Activated T-helper 17 cell treated with anti-CD3 and anti-CD28 coated beads, Interleukin-2, amount 50 U/mL, for 72 hours (primary cell): ENCODE results near the gene SLC35E2B. TPM values are rescaled to one million over a fixed set of nuclear protein-coding genes. Genes with fewer than 3 reads are reported as not detected.
A peak's percentile ranks its signal among the peaks of the same experiment; 100 is the strongest.

Experiments used
- ATAC-seq: fragments of 150-1000 bp; cut with Tn5 transposase; replicated peaks from 2 replicates; pipeline ENCODE4 v1.10.0; 2021; ENCODE audit warnings: mild to moderate bottlenecking, moderate library complexity
- H3K27ac Mint-ChIP-seq: one replicate; pipeline ENCODE4 v1.8.0; 2022; ENCODE audit warnings: mixed read lengths
- H3K27me3 Mint-ChIP-seq: one replicate; pipeline ENCODE4 v1.8.0; 2022; ENCODE audit warnings: mixed read lengths
- H3K36me3 Mint-ChIP-seq: one replicate; pipeline ENCODE4 v1.8.0; 2022; ENCODE audit warnings: low read depth, mild to moderate bottlenecking, mixed read lengths
- H3K4me1 Mint-ChIP-seq: one replicate; pipeline ENCODE4 v1.8.0; 2022; ENCODE audit warnings: mixed read lengths
- H3K4me3 Mint-ChIP-seq: one replicate; pipeline ENCODE4 v1.8.0; 2022; ENCODE audit warnings: mild to moderate bottlenecking, mixed read lengths
- H3K9me3 Mint-ChIP-seq: one replicate; pipeline ENCODE4 v1.8.0; 2022; ENCODE audit warnings: mixed read lengths
- total RNA-seq, 2 donors: library from RNA; stranded (reverse); gene quantifications; one replicate each; pipeline ENCODE4 v1.2.3, GENCODE V29; 2022

The SLC35E2B gene
- total RNA-seq, 2 donors from 2014 or later = 31.4 to 38.5 TPM

DNA sequence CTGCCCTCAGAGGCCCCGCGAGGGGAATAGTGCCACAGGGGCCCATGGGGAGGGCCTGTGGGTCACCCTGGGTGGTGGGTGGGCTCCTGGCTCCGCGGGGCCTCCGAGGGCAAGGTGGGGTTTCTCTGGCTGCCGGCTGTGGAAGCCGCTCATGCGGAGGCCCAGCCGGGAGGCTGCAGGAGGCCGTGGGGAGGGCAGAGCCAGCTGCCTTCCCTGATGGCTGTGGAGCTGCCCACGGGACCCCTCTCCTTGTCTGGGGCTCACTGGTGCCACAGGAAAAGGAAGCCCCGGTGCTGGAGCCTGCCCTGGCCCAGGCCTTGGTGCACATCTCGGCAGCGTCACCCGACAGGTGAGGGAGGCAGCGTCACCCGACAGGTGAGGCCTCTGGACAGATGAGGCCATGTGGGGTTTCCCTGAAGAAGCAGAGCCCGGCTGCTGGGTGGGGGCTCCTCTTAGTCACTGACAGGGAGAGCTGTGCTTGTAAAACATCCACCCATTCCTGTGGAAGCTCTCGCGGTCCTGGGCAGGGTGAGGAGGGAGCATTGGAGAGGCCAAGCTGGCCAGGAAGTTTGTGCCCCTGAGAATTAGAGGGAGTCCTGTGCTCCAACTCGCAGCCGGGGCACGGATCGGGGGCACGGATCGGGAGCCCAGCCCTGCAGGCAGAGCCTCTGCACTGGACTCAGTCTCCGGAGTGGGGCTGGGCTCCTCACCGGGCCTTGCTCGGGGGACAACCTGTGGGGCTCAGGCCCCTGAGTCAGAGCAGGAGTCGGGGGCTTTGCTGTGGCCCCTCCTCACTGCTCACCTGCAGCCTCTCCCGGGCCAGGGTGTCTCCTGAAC lies 71.2 kb downstream of the SLC35E2B start:
- Mint-ChIP-seq H3K27ac (no peak overlapping the region), H3K27me3 (no peaks in the 10 kb centered on the region), H3K4me1 (no peaks in the 10 kb centered on the region), H3K4me3 (no peak overlapping the region), H3K36me3 (peaks cover 4% of the 10 kb centered on the region), H3K9me3 (no peaks in the 10 kb centered on the region)
- ATAC-seq = no peak

DNA sequence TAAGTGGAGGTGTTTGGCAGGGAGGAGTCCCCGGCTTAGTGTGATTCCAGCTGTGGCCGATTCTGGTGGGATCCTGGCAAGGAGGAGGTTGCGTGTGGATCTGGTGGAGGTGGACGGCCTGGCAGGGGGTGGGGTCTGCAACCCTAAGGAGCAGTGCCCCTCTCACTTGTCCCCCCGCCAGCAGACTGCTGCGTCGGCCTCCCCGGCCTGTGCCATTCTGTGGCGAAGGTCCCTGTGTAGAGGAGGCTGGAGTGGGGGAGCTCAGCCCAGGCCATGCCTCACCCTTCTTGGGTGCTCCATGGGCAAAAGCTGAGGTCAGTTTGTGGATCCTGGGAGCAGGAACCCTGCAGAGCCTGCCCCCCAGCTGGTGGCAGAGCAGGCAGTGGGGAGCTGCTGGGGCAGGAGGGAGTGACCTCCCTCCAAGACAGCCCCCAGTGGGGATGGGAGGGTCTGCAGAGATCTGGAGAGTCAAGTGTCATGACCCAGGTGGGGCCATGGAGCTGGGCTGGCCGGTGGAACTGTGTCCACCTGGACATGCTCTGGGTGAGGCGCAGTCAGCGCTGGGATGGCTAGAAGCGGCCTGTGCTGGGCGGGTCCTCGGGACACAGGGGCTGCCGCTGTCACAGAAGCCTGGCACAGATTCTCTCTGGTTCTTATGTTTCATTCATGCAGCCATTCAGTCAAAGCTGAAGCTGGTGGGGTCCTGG lies 72.0 kb downstream of the SLC35E2B start:
- Mint-ChIP-seq H3K27me3 (no peaks in the 10 kb centered on the region), H3K4me1 (no peaks in the 10 kb centered on the region), H3K36me3 (peaks cover 4% of the 10 kb centered on the region), H3K9me3 (no peaks in the 10 kb centered on the region), H3K4me3 (no peak overlapping the region), H3K27ac (no peak overlapping the region)
- no peak for ATAC-seq

DNA sequence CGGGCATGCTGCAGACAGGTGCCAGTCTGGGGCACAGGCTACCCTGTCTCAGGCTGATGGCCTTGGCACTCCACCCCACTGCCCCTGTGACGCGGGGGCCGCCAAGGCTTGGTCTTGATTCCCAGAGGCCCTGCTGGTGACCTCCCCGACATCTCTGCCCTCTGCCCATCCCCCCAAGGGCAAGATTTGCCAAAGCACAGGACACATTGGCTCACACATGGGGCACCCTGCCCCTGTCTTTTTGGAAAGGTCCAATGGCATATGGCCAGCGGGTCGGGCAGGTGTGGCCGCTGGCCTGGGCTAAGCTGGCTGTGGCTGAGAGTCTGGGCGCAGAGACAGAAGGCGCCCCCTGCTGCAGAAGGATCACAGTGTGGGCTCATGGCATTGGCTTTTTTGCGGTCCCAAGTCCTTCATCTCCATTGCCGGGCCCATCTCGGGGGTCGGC lies 72.7 kb downstream of the SLC35E2B start:
- Mint-ChIP-seq H3K36me3 (peaks cover 7% of the 10 kb centered on the region), H3K4me3 (no peak overlapping the region), H3K9me3 (no peaks in the 10 kb centered on the region), H3K27me3 (no peaks in the 10 kb centered on the region), H3K4me1 (no peaks in the 10 kb centered on the region), H3K27ac (no peak overlapping the region)
- ATAC-seq = no peak

DNA sequence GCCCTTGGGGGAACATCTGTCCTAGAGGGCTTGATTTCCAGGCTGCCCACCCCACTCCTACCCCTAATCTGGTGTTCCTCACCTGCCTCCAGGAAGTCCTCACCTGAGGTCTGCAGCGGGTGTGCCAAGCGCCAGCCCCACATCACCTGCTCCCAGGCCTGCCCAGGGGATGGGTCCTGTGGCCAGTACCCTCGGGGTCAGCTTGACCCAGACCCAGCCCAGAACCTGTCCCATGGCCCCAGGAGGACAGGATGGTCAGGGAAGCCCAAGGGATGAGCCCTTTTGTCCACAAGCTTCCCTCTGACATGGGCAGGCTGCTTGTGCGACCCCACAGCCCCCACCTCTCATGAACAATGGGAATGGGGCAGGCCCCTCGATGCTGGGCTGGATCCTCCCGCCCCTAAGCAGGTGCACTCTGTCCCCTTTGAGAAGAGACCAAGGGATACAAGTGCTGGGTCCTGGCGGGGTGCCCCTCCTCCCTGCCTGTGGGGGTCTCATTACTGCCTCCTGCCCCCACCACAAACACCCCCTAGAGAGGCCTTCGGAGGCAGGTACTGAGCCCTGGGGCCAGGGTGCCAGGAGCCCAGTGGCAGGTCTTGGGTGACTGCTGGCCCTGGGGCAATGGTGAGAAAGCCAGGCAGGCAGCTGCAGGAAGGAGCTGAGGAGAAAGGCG lies 74.1 kb downstream of the SLC35E2B start:
- no peaks in the 10 kb centered on the region for H3K27me3 Mint-ChIP-seq
- H3K4me3 Mint-ChIP-seq = no peak overlapping the region
- peaks cover 21% of the 10 kb centered on the region for H3K36me3 Mint-ChIP-seq
- H3K4me1 Mint-ChIP-seq = peaks cover 10% of the 10 kb centered on the region
- ATAC-seq = no peak
- H3K27ac Mint-ChIP-seq = no peak overlapping the region
- H3K9me3 Mint-ChIP-seq = no peaks in the 10 kb centered on the region

DNA sequence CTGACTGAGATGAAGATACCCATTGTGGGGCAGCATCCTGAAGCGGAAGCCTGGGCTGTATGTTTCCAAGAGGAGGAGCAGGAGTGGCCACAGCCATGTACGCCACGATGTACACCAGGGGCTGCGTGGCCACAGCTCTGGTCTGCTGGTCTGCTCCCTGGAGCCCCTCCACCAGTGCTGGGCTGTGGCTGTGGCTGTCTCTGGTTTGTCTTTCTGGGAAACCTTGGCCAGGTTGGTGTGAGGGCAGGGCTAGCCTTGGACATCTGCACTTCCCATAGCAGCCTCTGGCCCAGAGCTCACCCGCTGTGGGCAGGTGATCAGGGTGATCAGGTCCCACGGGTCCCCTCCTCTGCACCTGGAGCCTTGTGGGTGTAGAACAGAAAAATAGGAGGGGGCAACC lies 74.7 kb downstream of the SLC35E2B start:
- H3K4me1 Mint-ChIP-seq = peaks cover 12% of the 10 kb centered on the region
- no peak for ATAC-seq
- H3K9me3 Mint-ChIP-seq = no peaks in the 10 kb centered on the region
- H3K36me3 Mint-ChIP-seq = peaks cover 24% of the 10 kb centered on the region
- no peak overlapping the region for H3K27ac Mint-ChIP-seq
- peak overlapping the region; percentile 65 for H3K4me3 Mint-ChIP-seq
- H3K27me3 Mint-ChIP-seq = no peaks in the 10 kb centered on the region

DNA sequence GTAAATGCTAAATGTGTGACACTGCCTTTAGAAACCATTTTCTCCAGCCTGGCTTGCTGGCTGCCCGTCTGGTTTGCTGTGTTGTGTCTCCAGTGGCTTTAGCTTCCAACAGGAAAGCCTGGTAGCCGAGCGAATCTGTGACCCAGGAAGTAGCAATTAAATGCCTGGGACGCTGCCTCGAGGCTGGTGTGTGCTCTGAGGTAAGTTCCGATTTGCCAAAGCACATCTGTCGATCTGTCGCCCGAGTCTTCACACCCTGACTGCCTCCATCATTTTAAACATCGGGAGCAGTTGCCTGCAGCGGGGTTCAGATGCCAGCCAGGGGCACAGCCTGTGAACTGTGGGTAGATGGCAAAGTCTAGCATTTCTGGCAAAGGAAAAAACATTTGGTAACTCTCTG lies 75.1 kb downstream of the SLC35E2B start:
- Mint-ChIP-seq H3K27me3 (no peaks in the 10 kb centered on the region), H3K4me3 (peak overlapping the region; percentile 65), H3K4me1 (peaks cover 12% of the 10 kb centered on the region), H3K36me3 (peaks cover 24% of the 10 kb centered on the region), H3K9me3 (no peaks in the 10 kb centered on the region), H3K27ac (peak overlapping the region; percentile 65)
- no peak for ATAC-seq

DNA sequence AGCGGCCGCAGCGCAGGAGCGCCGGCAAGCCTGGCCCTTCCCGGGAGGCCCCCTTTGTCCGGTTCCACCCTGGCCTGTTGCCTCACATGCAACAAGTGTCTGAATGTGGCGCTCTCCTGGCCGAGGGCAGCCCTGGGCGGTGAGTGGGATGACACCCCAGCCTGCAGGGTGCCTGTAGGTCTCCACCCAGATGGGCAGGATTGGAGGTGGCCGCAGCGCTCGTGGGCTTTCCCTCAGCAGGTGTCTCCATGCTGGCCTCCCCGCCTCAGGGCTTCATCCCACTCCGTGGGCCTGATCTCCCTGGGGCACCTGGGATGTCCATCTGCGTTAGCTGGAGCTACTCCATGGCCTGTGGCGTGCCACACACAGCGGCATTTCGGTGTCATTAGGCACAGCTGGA lies 75.8 kb downstream of the SLC35E2B start:
- H3K9me3 Mint-ChIP-seq = no peaks in the 10 kb centered on the region
- H3K27ac Mint-ChIP-seq = peak overlapping the region; percentile 65
- H3K4me3 Mint-ChIP-seq = peak overlapping the region; percentile 65
- H3K27me3 Mint-ChIP-seq = no peaks in the 10 kb centered on the region
- peaks cover 24% of the 10 kb centered on the region for H3K36me3 Mint-ChIP-seq
- H3K4me1 Mint-ChIP-seq = peaks cover 12% of the 10 kb centered on the region
- ATAC-seq = no peak

DNA sequence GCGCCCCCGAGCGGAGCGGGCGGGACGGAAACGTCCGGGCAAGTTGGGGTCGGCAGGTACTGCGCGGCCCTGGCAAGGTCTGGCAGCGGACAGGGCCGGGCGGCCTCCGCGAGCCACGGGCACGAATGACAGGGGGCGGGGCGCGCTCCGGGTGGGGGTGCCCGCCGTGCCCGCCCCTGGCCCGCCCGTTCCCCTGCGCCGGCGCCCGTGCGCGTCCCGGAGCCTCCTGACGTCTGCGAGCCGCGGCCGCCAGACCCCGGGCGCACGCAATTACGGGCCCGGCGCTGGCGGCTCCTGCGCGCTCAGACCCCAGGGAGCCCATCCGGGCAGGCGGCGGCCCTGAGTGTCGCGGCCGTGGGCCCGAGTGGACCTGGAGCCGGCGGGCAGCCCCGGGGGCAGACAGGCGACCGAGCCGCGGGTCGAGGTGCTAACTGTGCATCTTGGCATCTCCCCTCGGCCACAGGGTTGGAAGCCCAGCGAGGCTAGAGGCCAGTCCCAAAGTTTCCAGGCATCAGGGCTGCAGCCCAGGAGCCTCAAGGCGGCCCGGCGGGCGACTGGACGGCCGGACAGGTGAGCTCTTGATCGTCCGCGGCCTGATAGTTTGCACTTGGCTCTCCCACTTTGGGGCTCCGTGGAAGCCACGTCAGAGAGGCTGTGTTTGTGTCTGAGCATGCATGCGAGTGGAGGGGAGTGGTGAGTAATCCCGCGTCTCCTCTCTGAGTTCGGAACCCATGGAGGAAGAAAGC lies 76.4 kb downstream of the SLC35E2B start:
- H3K36me3 Mint-ChIP-seq = peaks cover 24% of the 10 kb centered on the region
- peak; percentile 18 for ATAC-seq
- H3K27me3 Mint-ChIP-seq = no peaks in the 10 kb centered on the region

DNA sequence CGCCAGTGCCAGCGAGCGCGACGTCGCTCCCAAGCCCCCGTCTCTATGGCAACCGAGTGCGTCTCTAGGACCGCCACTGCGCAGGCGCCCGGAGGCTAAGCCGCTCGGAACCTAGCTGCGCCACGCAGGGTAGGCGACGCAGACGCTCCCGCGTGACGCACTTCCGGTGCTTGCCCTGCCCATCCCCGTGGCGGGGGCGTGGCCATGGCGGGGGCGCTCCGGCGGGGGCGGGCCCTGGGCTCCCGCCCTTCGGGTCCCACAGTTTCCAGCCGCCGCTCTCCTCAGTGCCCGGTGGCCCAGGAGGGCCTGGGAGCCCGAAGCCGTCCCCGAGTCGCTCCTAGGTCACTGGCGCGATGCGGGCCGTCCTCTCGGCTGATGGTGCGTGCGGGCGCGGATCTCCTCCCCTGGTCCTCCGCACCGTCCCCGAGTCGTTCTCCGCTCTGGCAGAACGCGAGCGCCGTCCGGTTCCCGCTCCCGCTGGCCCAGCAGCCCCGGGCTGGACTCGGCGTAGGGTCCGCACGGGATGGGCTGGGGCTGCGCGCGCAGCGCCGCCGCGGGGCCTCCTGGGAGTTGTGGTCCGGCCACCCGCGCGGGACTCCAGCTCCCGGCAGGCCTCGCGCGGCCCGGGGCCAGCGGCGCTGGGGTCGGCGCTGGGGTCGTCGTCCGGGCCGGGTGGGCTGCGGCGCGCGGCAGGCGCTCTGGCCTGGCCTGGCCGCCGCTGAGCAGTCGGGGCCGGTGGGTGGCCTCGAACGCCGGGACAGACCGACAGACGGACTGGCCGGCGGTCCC lies 77.1 kb downstream of the SLC35E2B start, which contains the start of gene MIB2:
MIB2 (plus strand) TSS at position 245 of the 789 bp plus-strand sequence. CDS start 7,953 bp downstream, outside the sequence.
- Mint-ChIP-seq H3K36me3 (peaks cover 24% of the 10 kb centered on the region), H3K9me3 (no peaks in the 10 kb centered on the region), H3K4me1 (peaks cover 12% of the 10 kb centered on the region), H3K27me3 (no peaks in the 10 kb centered on the region), H3K27ac (peak within 1 kb of the TSS; percentile 99), H3K4me3 (peak within 1 kb of the TSS; percentile 99)
- ATAC-seq = peak; percentile 88

More for the DNA sequence above, 76.4 kb downstream of the SLC35E2B start:
- Mint-ChIP-seq H3K4me1 (peaks cover 12% of the 10 kb centered on the region), H3K9me3 (no peaks in the 10 kb centered on the region), H3K4me3 (peak overlapping the region; percentile 65), H3K27ac (peak overlapping the region; percentile 65)

DNA sequence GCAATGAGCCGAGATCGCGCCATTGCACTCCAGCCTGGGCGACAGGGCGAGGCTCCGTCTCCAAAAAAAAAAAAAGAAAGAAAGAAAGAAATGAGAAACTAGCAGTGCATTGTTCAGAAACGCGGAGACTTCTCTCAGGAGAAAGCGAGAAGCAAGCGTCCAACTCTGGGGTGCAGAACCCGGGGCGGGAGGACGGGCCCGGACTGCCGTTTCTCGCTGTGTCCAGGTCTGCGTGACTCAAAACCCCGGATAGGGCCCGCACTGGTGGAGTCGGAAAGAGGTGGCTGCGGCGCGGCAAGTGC lies 77.7 kb downstream of the SLC35E2B start:
- no peaks in the 10 kb centered on the region for H3K27me3 Mint-ChIP-seq
- H3K4me3 Mint-ChIP-seq = peak overlapping the region; percentile 99
- ATAC-seq = no peak
- peaks cover 12% of the 10 kb centered on the region for H3K4me1 Mint-ChIP-seq
- H3K9me3 Mint-ChIP-seq = no peaks in the 10 kb centered on the region
- peaks cover 24% of the 10 kb centered on the region for H3K36me3 Mint-ChIP-seq
- H3K27ac Mint-ChIP-seq = peak overlapping the region; percentile 99

DNA sequence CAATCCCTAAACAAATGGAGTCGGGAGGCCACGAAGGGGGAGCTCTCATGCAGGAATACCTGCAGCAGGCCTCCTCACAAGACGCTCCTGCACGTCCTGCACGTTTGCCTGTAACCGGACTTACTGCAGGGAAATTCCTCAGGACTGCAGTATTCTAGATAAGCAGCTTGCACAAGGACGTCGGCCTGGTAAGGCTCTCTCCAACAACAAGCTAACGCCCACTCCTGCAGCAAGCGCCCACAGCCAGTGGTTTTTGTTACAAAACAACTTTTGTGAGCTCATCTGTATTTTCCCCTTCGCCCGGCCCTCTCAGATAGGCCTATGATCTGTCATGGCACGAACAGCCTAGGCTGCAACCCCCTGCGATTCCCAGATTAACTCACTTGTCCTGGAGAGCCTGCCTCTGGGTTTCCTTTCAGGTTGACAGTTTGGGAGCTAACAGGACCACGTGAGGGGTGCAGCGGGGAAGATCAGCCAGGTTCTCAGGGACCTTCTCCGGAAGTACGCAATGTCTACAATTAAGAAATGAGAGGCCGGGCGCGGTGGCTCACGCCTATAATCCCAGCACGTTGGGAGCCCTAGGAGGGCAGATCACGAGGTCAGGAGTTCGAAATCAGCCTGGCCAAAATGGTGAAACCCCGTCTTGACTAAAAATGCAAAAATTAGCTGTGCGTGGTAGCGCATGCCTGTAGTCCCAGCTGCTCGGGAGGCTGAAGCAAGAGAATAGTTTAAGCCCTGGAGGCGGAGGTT lies 78.2 kb downstream of the SLC35E2B start:
- Mint-ChIP-seq H3K27me3 (no peaks in the 10 kb centered on the region), H3K4me1 (peaks cover 12% of the 10 kb centered on the region), H3K36me3 (peaks cover 24% of the 10 kb centered on the region), H3K4me3 (peak overlapping the region; percentile 99), H3K27ac (peak overlapping the region; percentile 99), H3K9me3 (no peaks in the 10 kb centered on the region)
- ATAC-seq = peak; percentile 27

DNA sequence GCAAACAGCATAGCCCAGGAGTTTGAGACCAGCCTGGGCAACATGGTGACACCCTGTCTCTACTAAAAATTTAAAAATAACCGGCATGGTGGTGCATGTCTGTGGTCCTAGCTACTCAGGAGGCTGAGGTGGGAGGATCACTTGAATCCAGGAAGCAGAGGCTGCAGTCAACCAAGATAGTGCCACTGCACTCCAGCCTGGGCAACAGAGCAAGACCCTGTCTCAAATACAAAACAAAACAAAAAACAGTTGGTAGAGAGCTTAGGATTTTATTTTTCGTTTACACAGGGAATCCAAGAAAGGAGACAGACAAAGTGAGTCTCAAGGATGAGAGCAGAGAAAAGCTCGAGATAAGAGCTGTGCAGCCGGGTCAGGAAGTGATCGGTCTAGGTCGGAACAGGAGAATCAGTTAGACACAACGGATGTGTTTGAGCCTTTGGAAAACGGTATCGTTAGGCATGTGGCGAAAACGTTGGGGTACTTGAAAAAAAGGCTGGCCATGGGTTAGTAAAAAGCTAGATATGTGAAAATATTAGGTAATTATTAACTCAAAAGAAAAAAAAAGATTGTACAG lies 79.0 kb downstream of the SLC35E2B start:
- Mint-ChIP-seq H3K36me3 (peaks cover 24% of the 10 kb centered on the region), H3K4me1 (peaks cover 12% of the 10 kb centered on the region), H3K27ac (peak overlapping the region; percentile 99), H3K27me3 (no peaks in the 10 kb centered on the region), H3K4me3 (peak overlapping the region; percentile 99), H3K9me3 (no peaks in the 10 kb centered on the region)
- ATAC-seq = no peak

DNA sequence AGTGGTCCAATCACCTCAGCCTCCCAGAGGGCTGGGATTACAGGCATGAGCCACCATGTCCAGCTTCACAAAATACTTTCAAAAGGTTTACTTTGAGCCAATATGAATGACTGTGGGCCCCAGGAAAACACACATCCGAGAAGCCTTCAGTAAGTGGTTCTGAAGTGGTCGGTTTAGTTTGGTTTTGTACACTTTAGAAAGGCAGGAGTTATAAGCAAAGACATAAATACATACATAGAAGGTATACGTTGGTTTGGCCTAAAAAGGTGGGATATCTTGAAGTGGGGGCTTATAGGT lies 80.5 kb downstream of the SLC35E2B start:
- peak overlapping the region; percentile 16 for H3K27ac Mint-ChIP-seq

More for the DNA sequence above, 80.5 kb downstream of the SLC35E2B start:
- Mint-ChIP-seq H3K4me3 (no peak overlapping the region), H3K4me1 (peaks cover 14% of the 10 kb centered on the region), H3K36me3 (peaks cover 19% of the 10 kb centered on the region), H3K9me3 (no peaks in the 10 kb centered on the region), H3K27me3 (no peaks in the 10 kb centered on the region)
- no peak for ATAC-seq
